Stimulated activated CD4-positive, alpha-beta T cell treated with anti-CD3 and anti-CD28 coated beads, Interleukin-1b, Interleukin-23, amount 100 ng/mL, for 24 hours (primary cell): Measurements from ENCODE around the gene CYTH4.

Experiments used
- DNase-seq, 4 experiments: peaks; one replicate each; pipeline ENCODE4 v3.0.0-alpha.2; 2020; ENCODE audit warnings: low read depth in 4 of 4, low spot score in 1 of 4

Gene CYTH4

DNA sequence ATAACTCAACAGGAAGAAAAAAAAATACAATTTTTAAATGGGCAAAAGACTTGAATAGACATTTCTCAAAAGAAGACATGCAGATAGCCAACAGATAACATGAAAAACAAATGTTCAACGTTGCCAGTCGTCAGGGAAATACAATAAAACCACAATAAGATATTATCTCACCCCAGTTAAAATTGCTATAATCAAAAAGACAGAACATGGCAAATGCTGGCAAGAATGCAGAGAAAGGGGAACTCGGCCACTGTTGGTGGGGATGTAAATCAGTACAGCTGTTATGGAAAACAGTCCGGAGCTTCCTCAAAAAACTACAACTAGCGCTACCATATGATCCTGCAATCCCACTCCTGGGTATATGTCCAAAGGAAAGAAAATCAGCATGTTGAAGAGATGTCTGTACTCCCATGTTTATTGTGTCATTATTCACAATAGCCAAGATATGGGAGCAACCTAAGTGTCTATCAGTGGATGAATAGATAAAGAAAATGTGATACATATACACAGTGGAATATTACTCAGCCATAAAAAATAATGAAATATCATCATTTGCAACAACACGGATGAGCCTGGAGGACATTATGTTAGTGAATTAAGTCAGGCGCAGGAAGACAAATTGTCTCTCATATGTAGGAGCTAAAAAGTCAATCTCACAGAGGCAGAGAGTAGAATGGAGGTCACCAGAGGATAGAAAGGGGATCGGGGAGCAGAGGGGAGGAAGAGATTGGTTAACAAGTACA, 12.2 kb upstream of the CYTH4 start:
- no peak for DNase-seq

DNA sequence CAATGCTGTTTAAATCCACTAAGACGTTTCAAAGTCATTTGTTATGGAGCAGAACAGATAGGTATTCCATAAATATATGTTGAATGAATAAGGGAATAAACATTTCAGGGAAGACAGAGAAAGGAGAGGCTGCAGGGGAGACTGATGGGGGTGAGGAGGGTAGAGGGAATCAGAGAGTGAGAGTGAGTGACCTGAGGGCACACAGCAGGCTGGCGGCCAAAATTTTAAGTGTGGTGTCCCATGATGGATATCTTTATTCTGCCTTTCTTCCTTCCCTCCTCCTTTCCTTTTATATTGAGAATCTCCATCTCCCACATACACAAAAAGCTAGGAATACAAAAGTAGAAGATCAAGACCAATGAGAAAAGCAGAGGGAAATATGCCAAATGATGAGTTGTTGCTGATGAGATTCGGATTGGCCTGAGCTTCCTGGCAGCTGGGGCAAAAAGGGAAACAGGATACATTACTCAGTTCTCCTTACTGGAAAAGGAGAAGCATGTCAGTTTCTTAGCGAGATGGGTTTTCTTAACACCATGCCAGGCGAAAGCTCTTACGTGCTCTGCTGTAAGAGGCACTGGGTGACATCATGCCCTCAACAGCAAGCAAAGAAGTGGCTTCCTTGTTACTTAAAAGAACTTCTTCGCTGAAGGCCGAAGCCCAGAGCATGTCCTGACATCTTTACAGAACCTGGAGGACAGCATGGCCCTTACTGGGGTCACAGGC, 11.2 kb upstream of the CYTH4 start:
- no peak for DNase-seq

GRCh38 chr22:37273126-37273845, 9.0 kb upstream of the CYTH4 start:
- DNase-seq, result no peak

- no peak for DNase-seq
These were observed 8.5 kb upstream of the CYTH4 start for GRCh38 chr22:37273846-37274225.

- DNase-seq, result no peak
These were observed 7.9 kb upstream of the CYTH4 start for GRCh38 chr22:37274380-37274862.

- DNase-seq, result no peak
These were observed 7.2 kb upstream of the CYTH4 start for GRCh38 chr22:37275134-37275533.

DNA sequence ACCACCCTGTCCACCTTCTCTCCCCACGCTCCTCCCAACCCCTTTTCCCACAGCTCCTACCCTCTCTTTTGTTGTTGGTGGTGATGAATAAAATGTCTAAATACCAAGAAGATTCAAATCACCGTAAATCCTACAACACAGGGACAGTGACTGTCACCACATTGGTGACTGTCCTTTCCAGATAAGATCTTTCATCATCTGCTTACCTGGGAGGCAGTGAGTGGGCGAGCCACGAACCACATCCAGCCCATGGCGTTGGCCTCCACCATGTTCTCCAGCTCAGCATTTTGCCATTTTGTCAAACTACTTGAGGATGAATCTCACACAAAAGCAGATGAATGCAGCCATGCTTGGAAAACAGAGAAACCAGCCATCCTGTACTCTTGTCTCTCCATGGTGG, 6.7 kb upstream of the CYTH4 start:
- DNase-seq, result no peak

DNA sequence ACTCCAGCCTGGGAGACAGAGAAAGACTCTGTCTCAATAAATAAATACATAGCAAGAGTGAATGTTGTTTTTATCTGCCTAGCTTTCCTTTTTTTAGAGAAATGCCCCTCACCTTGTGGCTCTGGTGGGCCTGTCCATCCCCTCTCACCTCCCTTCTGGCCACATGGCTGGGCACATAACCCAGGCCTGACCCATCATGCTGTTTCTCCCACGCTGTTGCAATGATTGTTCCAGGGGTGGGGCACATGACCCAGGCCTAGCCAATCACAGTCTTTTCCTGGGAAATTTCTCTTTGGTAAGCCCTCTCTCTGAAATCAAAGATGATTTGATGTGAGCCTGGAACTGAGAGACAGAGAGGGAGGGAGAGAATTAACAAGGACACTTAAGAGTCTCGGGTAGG, 5.5 kb upstream of the CYTH4 start:
- no peak for DNase-seq

- DNase-seq, result no peak
These were observed 4.9 kb upstream of the CYTH4 start for GRCh38 chr22:37277384-37277783.

DNA sequence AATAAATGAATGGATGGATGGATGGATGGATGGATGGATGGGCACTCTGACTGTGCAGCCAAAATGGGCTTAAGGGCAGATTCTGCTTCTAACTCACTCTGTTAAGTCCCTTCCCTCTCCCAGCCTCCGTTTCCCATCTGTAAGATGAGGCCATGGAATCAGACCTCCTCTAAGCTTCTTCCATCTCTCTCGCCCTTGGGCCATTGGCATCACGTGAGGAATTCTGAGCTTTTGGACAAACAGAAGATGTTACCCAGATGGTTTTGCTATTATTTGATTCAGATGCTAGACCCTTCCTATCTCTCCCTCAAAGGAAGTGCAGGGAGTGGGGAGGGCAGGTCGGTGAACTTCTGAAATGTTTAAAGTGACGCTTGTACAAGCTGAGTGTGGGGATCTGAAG, 4.0 kb upstream of the CYTH4 start:
- DNase-seq, result no peak

- no peak for DNase-seq
These were observed 2.8 kb upstream of the CYTH4 start for GRCh38 chr22:37279331-37280181.

DNA sequence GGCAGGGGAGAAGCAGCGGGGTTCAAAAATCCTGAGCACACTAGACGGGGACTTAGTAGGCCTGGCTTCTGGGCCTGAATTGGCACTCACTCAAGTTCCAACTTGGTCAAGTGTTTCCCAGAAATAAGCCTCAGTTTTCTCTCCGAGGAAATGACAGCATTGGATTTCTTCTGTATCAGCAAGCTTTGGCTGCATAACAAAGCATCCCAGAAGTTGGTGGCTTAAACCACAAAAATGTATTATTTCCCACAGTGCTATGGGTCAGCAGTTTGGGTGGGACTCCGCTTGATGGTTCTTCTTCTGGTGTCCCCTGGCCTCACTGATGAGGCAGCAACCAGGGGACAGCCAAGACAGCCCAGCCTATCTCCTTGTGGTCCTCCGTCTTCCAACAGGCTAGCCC, 1.6 kb upstream of the CYTH4 start:
- DNase-seq, result no peak

DNA sequence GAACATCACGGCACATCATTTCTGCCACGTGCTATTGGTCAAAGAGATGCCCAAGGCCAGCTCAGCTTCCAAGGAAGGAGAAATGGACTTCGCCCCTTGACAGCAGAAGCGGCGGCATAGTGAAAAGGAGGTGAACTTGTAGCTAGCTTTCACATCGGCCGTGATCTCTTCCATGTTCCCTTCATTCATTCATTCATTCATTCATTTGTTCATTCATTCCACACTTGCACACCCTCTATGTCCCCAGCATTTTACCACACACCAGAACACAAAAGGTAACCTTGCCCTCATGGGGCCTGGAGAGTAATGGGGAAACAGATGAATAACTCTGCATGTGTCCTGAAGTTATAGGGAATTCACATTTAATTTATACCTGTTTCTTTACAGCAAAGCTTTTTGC, 1.1 kb upstream of the CYTH4 start:
- no peak for DNase-seq

DNA sequence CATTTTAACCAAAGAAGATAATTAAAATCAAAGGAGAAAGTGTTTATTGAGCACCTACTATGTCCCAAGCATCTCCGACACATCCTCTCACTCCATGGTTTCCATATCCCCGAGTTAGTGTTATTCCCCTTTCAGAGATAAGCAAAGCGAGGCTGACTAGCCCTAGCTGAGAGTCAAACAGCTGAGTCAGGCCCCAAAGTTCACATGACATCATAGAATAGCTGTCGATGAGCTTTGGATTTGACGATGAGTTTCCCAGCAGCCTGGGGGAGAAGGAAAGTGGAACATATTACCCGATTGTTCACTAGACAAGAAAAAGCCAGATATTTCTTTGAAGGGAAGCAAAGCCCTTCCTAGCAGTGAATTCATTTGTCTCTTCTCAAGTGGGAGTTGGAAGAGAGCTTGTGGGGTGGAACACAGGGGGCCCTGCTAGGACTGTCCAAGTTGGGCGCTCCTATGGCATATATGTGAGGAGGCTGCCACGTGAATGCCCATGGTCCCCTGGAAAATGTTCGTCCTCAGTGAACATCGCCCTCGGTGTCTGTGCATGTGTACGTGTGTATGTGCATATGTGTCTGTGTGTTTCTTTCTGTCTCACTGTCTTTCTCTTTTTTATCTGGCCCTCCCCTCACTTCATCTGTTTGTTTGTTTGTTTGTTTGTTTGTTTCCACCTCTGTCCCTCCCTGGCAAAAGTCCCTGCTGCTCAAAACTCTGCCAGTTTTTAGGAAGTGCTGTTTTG, 493 bp upstream of the CYTH4 start:
- no peak for DNase-seq

GRCh38 chr22:37283393-37283937, 1.2 kb downstream of the CYTH4 start:
- peak in 1 of 4 experiments; percentile 47 for DNase-seq

- no peak for DNase-seq
These were observed 2.0 kb downstream of the CYTH4 start for GRCh38 chr22:37284126-37284804.

GRCh38 chr22:37284805-37285355, 2.6 kb downstream of the CYTH4 start:
- DNase-seq, result no peak

DNA sequence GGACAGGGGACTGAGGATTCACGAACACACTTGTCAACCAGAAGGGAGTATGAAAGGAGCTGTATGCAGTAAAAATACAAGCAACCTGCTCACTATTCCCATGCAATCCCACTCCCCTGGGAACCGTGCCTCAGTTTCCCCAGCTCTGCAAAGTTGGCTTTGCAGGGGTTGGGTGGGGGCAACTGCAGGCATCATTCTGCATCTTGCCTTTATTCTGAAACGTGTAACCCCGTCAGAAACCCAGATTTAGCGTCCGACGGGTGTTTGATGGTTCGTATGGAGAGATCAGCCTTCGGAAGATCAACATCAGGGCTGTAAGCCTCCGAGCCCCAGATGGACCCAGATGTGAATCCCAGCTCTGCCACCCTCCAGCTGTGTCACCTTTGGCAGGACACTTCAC, 3.6 kb downstream of the CYTH4 start:
- DNase-seq, result no peak

GRCh38 chr22:37287550-37287951, 5.2 kb downstream of the CYTH4 start:
- DNase-seq, result no peak
